ENCODE measurements around the gene CTDP1.
"Not testable (repeated sequence)": the region's sequence is repeated elsewhere in the genome, so short reads cannot be mapped to it uniquely, and the experiment has no call there.

The CTDP1 gene

DNA sequence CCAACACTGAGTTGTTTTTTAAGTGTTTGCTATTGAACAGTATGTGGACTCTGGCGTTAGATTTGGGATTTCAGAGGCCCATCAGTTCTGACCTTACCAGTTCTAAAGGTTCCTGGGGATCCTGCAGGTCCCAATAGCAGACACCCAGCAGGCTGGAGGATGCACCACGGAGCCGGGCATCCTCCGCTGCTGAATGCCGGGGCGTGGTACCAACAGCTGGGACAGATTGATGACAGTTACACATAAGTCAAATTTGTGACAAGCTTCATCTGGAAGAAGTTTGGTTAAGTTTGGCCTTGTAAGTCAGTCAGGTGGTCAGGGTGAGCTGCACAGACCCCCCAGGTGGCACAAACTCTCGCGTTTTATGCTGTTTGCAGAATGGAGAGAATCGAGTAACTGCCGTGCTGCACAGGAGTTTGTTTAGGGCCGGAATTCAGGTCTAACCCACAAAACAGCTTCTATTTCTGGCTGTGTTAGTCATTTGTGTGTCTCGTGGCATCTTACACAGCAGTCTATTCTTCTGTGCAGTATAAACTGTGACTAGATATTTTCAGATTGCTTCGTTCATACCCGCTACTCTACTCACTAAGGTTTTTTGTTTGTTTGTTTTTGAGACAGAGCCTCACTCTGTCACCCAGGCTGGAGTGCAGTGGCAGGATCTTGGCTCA is 19.2 kb downstream of the CTDP1 start:
- DNase-seq (ENCODE audit: low spot score): no peak

DNA sequence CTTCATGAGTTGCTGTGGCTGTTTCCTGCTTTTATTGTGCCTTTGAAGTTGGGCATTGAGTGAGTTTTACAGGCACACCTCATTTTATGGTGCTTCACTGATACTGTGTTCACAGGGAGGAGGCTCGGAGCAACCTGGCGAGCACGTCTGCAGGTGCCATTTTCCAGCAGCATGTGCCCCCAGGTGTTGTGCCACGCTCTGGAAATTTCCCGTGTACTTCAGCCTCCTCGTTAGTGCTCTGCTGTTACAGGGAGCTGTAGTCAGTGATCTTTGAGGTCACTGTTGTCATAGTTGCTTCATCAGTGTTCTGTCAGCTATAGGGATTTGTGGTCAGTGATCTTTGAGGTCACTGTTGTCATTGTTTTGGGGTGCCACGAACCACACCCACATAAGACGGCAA is 20.1 kb downstream of the CTDP1 start:
- DNase-seq (ENCODE audit: low spot score): no peak

DNA sequence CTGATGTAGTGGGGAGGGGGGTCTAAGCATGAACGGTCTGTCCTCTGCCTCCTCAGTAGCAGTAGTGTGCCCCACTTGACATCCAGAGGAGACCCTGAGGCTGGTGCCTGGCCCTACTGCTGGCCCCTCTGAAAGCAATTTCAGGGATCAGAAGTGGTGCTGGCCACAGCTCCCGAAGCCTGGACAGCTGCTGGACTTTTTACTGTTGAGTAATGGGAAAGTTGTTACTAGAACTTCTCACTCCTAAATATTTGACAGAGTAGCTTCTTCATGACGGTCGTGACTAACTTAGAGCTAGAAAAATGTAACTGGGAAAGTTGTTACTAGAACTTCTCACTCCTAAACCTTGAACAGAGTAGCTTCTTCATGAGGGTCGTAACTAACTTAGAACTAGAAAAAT is 23.3 kb downstream of the CTDP1 start:
- DNase-seq (ENCODE audit: low spot score): no peak

DNA sequence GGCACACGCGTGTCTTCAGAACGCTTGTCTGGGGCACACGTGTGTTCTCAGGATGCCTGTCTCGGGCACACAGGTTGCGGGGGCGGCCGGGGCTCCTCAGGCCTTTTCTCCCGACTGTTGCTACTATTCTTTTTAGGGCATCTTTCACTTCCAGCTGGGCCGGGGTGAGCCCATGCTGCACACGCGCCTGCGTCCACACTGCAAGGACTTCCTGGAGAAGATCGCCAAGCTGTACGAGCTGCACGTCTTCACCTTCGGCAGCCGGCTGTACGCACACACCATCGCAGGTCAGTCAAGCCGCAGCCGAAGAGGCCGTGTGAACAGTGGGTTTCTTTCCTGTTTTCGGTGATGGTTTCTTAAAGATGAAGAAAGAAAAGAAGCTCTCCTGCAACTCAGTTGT is 25.0 kb downstream of the CTDP1 start:
- DNase-seq (ENCODE audit: low spot score): no peak

DNA sequence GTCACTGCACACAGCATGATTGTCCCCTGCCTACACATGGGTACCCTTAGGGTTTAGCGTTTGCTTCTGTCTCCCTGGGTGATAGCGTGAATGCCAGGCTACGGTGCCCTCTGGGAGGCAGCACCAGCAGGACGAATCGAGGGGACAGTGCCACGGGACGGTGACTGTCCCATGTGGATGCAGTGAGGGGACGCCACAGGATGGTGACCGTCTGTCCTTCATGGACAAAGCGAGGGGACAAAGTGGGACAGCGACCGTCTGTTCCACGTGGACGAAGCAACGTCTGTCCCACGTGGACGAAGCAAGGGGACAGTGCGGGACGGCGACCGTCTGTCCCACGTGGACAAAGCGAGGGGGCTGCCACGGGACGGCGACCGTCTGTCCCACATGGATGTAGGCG is 25.7 kb downstream of the CTDP1 start:
- no peak for DNase-seq (ENCODE audit: low spot score)

DNA sequence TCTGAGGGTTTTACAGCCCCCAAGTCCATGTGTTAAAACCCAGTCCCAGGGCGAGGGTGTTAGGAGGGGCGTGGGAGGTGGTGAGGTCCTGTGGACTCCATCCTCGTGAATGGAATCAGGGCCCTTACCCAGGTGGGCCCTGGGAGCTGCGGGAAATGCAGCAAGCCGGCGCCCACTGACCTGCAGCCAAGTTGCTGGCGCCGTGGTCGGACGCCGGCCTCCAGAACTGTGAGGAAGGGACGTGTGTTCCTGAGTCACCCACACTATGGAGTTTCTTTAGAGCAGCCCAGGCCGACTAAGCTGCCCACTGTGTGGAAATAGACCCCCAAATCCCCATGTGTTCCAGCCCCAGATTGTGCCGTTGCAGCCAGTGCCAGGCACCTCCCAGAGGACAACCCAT is 26.4 kb downstream of the CTDP1 start:
- no peak for DNase-seq (ENCODE audit: low spot score)

DNA sequence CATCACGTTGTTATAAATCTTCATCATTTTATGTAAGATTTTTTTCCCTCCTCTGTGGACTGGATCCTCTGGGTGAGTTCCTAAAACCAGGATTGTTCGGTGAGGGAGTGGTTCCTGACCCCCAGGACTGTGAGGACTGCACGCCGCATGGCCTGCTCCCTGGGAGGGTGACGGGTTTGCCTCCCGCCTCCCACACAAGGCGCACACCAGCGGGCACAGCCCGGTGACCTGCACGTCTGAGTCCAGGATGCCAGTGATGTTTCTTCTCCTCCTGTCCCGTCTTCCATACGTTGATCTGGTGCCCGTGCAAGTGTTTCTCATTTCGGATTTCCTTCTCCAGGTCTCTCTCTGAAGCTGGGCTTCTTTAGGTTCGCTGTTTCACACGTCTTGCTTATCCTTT is 27.1 kb downstream of the CTDP1 start:
- DNase-seq (ENCODE audit: low spot score): no peak

DNA sequence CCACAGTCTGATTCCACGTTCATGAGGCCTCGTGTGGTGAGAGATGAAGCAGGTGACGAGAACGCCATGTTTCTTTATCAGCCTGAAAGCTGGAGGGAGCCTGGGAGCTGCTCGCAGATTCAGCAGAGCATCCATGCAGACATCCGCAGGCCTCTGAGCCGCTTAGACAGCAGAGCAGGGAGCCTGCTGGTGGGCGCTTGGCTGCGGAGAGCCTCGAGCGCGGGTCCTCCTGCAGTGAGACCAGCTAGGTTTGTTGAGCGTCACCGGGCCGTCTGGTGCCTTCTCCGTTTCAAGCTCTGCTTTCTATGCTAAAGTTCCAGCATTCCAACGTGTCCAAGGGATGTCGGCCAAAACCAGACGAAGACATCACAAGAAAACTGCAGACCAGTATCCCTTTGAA is 27.6 kb downstream of the CTDP1 start:
- no peak for DNase-seq (ENCODE audit: low spot score)

DNA sequence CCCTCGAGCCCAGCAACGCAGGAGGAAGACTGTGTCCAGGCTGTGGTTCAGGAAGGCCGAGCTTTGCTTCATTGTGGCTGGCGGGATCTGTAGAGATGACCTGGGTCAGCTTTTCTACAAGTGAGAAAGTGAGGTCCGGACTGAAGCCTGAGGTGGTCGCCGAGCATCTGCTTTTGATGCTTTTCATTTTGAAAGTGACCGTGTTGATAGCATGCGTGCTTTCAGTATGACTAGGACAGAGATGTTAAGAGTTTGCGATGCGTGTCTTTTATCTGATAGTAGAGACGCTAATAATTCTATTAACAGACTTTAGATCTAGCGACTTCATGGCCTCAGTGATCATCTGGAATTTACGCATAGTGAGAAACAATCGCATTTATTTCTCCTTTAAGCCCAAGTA is 28.1 kb downstream of the CTDP1 start:
- DNase-seq (ENCODE audit: low spot score): no peak

DNA sequence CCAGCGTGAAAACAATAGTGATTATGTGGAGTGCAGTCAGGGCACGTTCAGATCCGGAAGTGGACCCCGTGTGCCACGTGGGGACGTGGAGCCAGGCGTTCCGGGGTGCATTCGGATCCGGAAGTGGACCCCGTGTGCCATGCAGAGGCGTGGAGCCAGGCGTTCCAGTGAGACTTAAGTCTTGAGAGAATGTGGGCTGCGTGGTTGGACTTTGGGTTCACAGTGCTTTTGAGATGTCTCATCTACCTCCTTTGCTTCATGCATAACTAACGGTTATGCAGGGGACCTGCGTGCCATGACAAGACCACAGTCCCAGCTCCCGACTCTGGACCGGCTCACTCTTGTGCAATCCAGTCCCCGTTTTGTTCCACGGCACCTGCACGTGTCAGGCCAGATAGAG is 28.8 kb downstream of the CTDP1 start:
- DNase-seq (ENCODE audit: low spot score): no peak

DNA sequence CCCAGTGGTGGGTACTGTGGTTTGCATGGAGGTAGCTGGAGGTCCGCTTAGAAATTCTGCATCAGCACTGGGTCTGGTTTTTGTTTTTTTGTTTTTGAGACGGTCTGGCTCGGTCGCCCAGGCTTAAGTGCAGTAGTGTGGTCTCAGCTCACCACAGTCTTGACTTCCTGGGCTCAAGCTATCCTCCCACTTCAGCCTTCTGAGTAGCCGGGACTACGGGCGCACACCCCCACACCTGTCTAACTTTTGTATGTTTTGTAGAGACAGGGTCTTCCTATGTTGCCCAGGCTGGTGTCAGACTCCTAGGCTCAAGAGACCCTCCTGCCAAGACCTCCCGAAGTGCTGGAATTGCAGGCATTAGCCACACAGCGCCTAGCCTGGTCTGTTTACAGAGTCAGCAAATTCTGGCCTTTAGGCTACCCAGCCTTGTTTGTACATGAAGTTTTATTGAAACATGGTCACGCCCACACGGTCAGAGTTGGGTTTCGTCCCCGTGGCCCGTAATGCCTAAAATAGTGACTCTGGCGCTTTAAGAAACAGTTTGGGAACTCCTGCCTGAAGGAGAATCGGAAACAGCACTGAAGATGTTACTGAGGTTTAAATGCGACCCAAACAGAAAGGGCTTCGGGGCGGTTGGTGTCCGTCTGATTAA is 32.7 kb downstream of the CTDP1 start:
- DNase-seq (ENCODE audit: low spot score): no peak

DNA sequence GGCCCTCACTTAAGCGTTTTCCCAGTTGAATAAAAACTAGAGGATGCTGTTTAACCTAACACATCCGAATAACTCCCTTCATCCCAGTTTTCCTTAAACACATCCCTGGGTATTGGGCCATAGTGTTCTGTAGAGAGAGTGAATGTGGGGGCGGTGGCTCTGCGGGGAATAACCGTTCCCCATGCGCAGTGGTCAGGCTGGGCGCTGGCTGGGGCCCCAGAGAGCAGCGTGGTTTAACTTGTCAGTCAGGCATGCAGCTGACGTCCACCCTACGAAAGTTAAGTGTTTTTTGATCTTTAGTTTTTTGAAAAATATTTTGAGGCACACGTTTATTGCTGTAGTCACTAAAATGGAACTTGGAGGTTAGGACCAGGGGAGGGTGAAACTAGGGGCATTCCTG is 33.7 kb downstream of the CTDP1 start:
- DNase-seq (ENCODE audit: low spot score): no peak

DNA sequence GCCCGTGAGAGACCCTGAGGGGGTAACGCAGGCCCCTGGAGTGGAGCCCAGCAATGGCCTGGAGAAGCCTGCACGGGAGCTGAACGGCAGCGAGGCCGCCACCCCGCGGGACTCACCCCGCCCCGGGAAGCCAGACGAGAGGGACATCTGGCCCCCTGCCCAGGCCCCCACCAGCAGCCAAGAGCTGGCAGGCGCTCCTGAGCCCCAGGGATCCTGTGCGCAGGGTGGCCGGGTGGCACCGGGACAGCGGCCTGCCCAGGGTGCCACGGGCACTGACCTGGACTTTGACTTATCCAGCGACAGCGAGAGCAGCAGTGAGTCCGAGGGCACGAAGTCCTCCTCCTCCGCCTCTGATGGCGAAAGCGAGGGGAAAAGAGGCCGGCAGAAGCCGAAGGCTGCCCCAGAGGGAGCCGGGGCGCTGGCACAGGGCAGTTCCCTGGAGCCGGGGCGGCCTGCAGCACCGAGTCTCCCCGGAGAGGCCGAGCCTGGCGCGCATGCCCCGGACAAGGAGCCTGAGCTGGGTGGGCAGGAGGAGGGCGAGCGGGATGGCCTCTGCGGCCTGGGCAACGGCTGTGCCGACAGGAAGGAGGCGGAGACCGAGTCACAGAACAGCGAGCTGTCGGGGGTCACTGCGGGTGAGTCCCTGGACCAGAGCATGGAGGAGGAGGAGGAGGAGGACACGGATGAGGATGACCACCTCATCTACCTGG is 35.1 kb downstream of the CTDP1 start:
- no peak for DNase-seq (ENCODE audit: low spot score)

DNA sequence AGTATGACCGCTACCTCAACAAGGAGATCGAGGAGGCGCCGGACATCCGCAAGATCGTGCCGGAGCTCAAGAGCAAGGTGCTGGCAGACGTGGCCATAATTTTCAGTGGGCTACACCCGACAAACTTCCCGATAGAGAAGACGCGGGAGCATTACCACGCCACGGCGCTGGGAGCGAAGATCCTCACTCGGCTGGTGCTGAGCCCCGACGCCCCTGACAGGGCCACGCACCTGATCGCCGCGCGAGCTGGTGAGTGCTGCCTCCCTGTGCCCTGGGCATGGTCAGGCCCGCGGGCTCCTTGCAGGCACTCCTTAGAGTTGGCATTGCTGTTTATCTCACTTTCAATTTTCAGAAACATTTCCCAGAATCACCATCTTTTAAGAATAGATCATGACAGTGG is 35.7 kb downstream of the CTDP1 start:
- DNase-seq (ENCODE audit: low spot score): no peak

DNA sequence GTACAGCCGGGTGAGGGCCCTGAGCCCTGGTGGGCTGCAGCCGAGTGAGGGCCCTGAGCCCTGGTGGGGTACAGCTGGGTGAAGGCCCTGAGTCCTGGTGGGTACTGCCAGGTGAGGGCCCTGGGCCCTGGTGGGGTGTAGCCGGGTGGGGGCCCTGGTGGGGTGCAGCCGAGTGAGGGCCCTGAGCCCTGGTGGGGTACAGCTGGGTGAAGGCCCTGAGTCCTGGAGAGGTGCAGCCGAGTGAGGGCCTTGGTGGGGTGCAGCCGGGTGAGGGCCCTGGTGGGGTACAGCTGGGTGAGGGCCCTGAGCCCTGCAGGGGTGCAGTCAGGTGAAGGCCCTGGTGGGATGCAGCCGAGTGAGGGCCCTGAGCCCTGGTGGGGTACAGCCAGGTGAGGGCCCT is 37.5 kb downstream of the CTDP1 start:
- no peak for DNase-seq (ENCODE audit: low spot score)

DNA sequence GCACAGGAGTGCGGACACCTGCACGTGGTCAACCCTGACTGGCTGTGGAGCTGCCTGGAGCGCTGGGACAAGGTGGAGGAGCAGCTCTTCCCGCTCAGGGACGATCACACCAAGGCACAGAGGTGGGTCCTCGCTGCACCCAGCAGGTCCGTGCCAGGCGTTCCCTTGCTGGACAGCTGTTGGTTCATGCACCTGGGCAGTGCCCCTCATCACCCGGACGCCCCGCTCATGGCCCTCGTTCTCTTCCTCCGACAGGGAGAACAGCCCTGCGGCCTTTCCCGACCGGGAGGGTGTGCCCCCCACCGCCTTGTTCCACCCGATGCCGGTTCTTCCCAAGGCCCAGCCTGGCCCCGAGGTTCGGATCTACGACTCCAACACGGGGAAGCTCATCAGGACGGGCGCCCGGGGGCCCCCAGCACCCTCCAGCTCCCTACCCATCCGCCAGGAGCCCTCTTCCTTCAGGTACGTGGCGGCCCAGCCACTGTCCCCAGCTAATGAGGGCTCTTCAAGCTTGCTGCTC is 38.0 kb downstream of the CTDP1 start:
- DNase-seq (ENCODE audit: low spot score): no peak

DNA sequence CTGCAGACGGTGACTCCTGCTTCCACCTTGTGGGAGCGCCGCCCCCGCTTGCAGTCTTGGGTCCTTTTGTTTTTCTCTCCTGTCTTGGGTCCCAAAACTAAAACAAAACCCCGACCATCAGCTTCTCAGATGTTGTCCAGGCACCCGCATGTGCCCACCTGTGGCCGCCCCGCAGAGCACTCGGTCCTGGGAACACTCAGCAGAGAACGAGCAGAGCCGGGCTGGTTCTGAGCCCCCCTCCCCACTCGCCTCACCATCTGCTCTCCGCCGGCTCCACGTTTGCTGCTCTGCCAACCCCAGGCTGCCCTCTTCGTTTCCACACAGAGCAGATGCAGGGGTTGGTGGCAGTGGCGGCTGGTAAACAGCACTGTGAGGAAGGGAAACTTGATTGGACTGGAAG is 38.5 kb downstream of the CTDP1 start:
- DNase-seq (ENCODE audit: low spot score): no peak

DNA sequence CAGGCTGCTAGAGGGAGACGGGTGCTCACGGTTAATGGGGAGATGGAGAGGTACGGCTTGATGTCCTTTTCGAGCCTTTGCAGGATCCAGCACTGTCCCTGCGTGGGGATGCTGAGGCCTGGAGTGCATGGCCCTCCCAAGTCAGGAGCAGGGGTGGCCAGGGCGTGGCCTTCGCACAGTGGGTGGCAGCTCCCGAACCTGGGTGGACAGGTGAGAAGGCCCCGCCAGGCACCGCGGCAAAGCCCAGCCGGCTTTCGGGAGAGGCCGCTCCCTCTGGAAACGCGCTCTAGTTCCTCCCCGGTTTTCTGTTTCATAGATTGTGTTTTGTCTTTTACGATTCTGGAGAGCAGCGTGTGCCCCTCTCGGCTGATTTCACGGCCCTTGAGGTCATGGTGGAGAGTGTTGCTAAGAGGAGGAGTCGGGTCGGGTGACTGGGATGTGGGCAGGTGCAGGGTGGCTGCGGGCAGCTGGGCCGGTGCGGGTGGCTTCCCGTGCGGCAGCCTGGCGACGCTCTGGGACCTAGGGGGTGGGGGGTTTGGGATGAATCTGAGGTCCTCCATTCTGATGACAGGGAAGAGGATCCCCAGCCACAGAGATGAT is 39.4 kb downstream of the CTDP1 start:
- DNase-seq (ENCODE audit: low spot score): no peak

DNA sequence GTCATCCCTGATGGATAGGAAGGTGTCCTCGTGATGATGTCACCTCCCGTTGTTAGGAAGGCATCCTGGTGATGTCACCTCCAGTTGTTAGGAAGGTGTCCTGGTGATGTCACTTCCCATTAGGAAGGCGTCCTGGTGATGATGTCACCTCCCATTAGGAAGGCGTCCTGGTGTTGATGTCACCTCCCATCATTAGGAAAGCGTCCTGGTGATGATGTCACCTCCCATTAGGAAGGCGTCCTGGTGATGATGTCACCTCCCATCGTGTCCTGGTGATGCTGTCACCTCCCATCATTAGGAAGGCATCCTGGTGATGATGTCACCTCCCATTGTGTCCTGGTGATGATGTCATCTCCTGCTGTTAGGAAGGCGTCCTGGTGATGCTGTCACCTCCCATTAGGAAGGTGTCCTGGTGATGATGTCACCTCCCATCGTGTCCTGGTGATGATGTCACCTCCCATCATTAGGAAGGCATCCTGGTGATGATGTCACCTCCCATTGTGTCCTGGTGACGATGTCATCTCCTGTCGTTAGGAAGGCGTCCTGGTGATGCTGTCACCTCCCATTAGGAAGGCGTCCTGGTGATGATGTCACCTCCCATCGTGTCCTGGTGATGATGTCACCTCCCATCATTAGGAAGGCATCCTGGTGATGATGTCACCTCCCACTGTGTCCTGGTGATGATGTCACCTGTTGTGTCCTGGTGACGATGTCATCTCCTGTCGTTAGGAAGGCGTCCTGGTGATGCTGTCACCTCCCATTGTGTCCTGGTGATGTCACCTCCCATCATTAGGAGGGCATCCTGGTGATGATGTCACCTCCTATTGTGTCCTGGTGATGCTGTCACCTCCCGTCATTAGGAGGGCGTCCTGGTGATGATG is 40.1 kb downstream of the CTDP1 start:
- not testable (repeated sequence) for DNase-seq (ENCODE audit: low spot score)

DNA sequence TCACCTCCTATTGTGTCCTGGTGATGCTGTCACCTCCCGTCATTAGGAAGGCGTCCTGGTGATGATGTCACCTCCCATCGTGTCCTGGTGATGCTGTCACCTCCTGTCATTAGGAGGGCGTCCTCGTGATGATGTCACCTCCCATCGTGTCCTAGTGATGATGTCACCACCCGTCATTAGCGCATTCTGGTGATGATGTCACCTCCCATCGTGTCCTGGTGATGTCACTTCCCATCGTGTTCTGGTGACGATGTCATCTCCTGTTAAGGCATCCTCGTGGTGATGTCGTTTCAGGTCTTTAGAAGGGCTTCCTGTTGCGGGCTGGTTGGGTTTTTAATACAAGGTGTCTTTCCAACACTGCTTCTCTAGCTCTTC is 40.7 kb downstream of the CTDP1 start:
- no peak for DNase-seq (ENCODE audit: low spot score)

DNA sequence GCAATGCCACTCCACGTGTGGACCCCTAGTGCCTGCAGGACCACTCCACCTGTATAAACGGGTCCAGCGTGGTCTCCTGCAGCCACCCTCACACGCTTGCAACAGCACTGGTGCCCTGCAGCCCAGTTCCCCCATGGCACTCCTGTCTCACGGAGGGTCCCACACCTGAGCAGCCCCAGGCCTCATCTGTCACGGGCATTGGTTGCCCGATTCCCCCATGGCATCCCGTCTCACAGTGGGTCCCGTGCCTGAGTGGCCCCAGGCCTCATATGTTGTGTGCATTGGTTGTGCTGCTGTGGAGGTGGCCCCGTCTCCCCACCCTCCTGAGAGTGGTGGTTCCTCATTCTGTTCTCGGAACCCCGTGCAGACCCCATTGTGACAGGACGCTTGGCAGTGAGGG is 43.4 kb downstream of the CTDP1 start:
- DNase-seq (ENCODE audit: low spot score): no peak

DNA sequence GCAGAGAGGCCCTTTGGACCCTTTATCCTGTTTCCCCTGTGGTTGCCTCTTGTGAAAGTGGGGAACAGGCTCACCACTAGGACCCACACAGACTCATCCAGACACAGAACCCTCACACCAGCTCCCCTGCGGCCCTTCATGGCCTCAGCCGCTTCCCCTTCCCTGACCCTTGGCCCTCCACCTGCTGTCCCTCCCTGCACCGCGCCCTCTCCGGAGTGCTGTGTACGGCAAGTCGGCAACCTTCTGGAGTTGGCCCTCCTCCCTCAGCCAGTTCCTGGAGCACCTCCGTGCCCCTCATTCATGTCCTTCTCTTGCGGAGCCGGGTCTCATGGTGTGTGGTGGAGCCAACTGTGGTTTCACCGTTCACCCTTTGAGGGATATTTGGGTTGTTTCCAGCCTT is 44.0 kb downstream of the CTDP1 start:
- no peak for DNase-seq (ENCODE audit: low spot score)
